ENCODE results near the gene CCDC197. TPM values are rescaled to one million over a fixed set of nuclear protein-coding genes. Genes with fewer than 3 reads are reported as not detected.

CCDC197 gene
- total and polyA plus RNA-seq, 2 of the 4 experiments (the other 2 are of a cell fraction), result not detected

GRCh38 chr14:93976477-93977057, 20.5 kb upstream of the CCDC197 start, which contains the start of gene ASB2:
ASB2 (minus strand) TSS chr14:93976570; CDS start chr14:93964539, 12,031 bp downstream.
- Histone ChIP-seq H4K91ac (ENCODE audit: insufficient read depth, low read depth, low read length) (peak within 1 kb of the TSS; percentile 77), H3K4ac (ENCODE audit: low read depth, low read length) (peak within 1 kb of the TSS; percentile 70), H3K79me1 (ENCODE audit: low read depth in 1 of 2, low read length in 2 of 2) (no peaks in the 10 kb centered on the region), H2BK20ac (ENCODE audit: low read depth, low read length) (peak within 1 kb of the TSS; percentile 64), H3K27me3 (ENCODE audit: control insufficient read depth, insufficient read depth, low read length) (no peaks in the 10 kb centered on the region; the same call in 1 of the 2 replicates), H3K56ac (ENCODE audit: extremely low read depth, insufficient read depth, low read length) (peak within 1 kb of the TSS; percentile 5; the same call in 1 of the 2 replicates), H3K9me3 (ENCODE audit: control insufficient read depth, insufficient read depth, low read length) (peaks cover 2% of the 10 kb centered on the region; the same call in 1 of the 2 replicates), H2BK120ac (ENCODE audit: low read depth, low read length) (peak within 1 kb of the TSS; percentile 82), H2BK15ac (ENCODE audit: low read depth, low read length) (peak within 1 kb of the TSS; percentile 79; the same call in 2 of the 3 replicates), H2BK5ac (ENCODE audit: low read depth, low read length, poor library complexity, severe bottlenecking) (no peak within 1 kb of the TSS), H3K27ac (ENCODE audit: insufficient read depth, low read length) (peak within 1 kb of the TSS; percentile 58), H3K9me1 (ENCODE audit: insufficient read depth, low read length) (peaks cover 13% of the 10 kb centered on the region; the same call in 1 of the 2 replicates), H3K36me3 (ENCODE audit: control insufficient read depth, insufficient read depth, low read length) (no peaks in the 10 kb centered on the region), H3K9ac (ENCODE audit: low read depth, low read length) (peak within 1 kb of the TSS; percentile 55), H3K4me1 (ENCODE audit: control insufficient read depth, insufficient read depth, low read length) (peaks cover 16% of the 10 kb centered on the region), H4K8ac (ENCODE audit: low read depth in 2 of 2, low read length in 2 of 2) (peak within 1 kb of the TSS; percentile 74 to 83), H2AK5ac (ENCODE audit: low read depth, low read length) (peak within 1 kb of the TSS; percentile 93), H3K14ac (replicated peaks; ENCODE audit: low read depth, low read length) (peak within 1 kb of the TSS; percentile 17; the same call in 1 of the 2 replicates), H4K20me1 (ENCODE audit: insufficient read depth, low read length) (no peaks in the 10 kb centered on the region), H2AFZ (replicated peaks; ENCODE audit: low read length, poor library complexity) (peak within 1 kb of the TSS; percentile 69), H3K18ac (ENCODE audit: low read depth, low read length) (peak within 1 kb of the TSS; percentile 56), H2AK9ac (replicated peaks; ENCODE audit: low read depth, low read length, poor library complexity) (peak within 1 kb of the TSS; percentile 0), H3K4me3 (ENCODE audit: insufficient read depth, low read depth, low read length) (no peak within 1 kb of the TSS), H4K5ac (ENCODE audit: low read depth, low read length) (peak within 1 kb of the TSS; percentile 67), H3K23ac (ENCODE audit: low read depth, low read length) (peak within 1 kb of the TSS; percentile 69; the same call in 1 of the 2 replicates), H3K4me2 (ENCODE audit: low read depth, low read length) (peak within 1 kb of the TSS; percentile 19; the same call in 1 of the 2 replicates)
- 23% methylated on average over 4 of the region's 12 CpGs; no CpG with 5 or more reads in 1 of the 2 experiments for WGBS, 2 experiments (ENCODE audit: extremely low coverage in 2 of 2, insufficient read length in 1 of 2)
- in situ Hi-C loops (cut with MboI; ENCODE audit: low sequenced_read_pairs), result no loop called here
- dilution Hi-C loops (cut with HindIII; ENCODE audit: low sequenced_read_pairs, unreplicated experiment), result no loop called here
- peak; percentile 79 for ATAC-seq (ENCODE audit: low read depth)
- ChIA-PET POLR2A (ENCODE audit: unreplicated experiment) (no interaction called here), CTCF (interaction anchor here (0.9 kb wide), 1 partner anchor 37 kb away, joined by 3 read pairs; no protein-coding TSS in a partner anchor)
- no TSS peak for BruUV-seq (replicated peaks)
- intact Hi-C loops (cut with micrococcal nuclease), result no loop called here
- peak; percentile 52 for DNase-seq
- TF ChIP-seq CHD1 (IDR thresholded peaks at IDR 0.05; ENCODE audit: low read depth, low read length) (no peak), BHLHE40 (IDR thresholded peaks at IDR 0.05; ENCODE audit: low read depth, low read length) (peak; percentile 63), FOS (IDR thresholded peaks at IDR 0.05; ENCODE audit: low read depth, low read length) (no peak), CTCF (conservative IDR thresholded peaks at IDR 0.05; ENCODE audit: low read depth, low read length) (no peak), NFE2L2 (IDR thresholded peaks at IDR 0.05; ENCODE audit: low read depth, low read length) (no peak), RCOR1 (IDR thresholded peaks at IDR 0.05; ENCODE audit: insufficient replicate concordance, low read length) (no peak), RAD21 (IDR thresholded peaks at IDR 0.05; ENCODE audit: low read length) (no peak), MAFK (IDR thresholded peaks at IDR 0.05; ENCODE audit: low read depth, low read length) (no peak), USF2 (IDR thresholded peaks at IDR 0.05; ENCODE audit: low read depth, low read length) (peak; percentile 77), MAZ (IDR thresholded peaks at IDR 0.05; ENCODE audit: borderline replicate concordance, low read depth, low read length) (no peak), MXI1 (IDR thresholded peaks at IDR 0.05; ENCODE audit: borderline replicate concordance, low read depth, low read length) (no peak), SMC3 (IDR thresholded peaks at IDR 0.05; ENCODE audit: low read depth, low read length) (no peak), RFX5 (IDR thresholded peaks at IDR 0.05; ENCODE audit: low read depth, low read length) (no peak), POLR2A (IDR thresholded peaks at IDR 0.05; ENCODE audit: low read depth, low read length) (no peak), ELK1 (IDR thresholded peaks at IDR 0.05; ENCODE audit: borderline replicate concordance, low read depth, low read length) (no peak)

Data from IMR-90 (cell line).